ENCODE results near the gene CCDC144A.
"Not testable (repeated sequence)": the region's sequence is repeated elsewhere in the genome, so short reads cannot be mapped to it uniquely, and the experiment has no call there.

The CCDC144A gene

GRCh38 chr17:16689731-16690281, at the start of gene CCDC144A:
CCDC144A (plus strand) TSS chr17:16690241; CDS start chr17:16690401, 160 bp downstream.
- peak; percentile 85 for DNase-seq

- DNase-seq: no peak
Observed at GRCh38 chr17:16649585-16649984, 40.5 kb upstream of the CCDC144A start.

- no peak for DNase-seq
Observed at GRCh38 chr17:16652252-16652651, 37.8 kb upstream of the CCDC144A start.

- DNase-seq: no peak
Observed at GRCh38 chr17:16652847-16653366, 37.1 kb upstream of the CCDC144A start.

GRCh38 chr17:16653367-16654041, 36.5 kb upstream of the CCDC144A start, which contains the start of gene ZNF624:
ZNF624 (minus strand) TSS chr17:16653850.
- DNase-seq: peak; percentile 94

GRCh38 chr17:16661217-16661616, 28.8 kb upstream of the CCDC144A start:
- DNase-seq: no peak

- DNase-seq: no peak
Observed at GRCh38 chr17:16662936-16663335, 27.1 kb upstream of the CCDC144A start.

- DNase-seq: not testable (repeated sequence)
Observed at GRCh38 chr17:16666553-16666906, 23.5 kb upstream of the CCDC144A start.

GRCh38 chr17:16666907-16667636, 23.0 kb upstream of the CCDC144A start:
- DNase-seq: peak; percentile 32

GRCh38 chr17:16676676-16677268, 13.3 kb upstream of the CCDC144A start:
- DNase-seq: no peak

GRCh38 chr17:16683290-16684138, 6.5 kb upstream of the CCDC144A start:
- not testable (repeated sequence) for DNase-seq

GRCh38 chr17:16686019-16686418, 4.0 kb upstream of the CCDC144A start:
- DNase-seq: not testable (repeated sequence)

GRCh38 chr17:16687151-16687550, 2.9 kb upstream of the CCDC144A start:
- not testable (repeated sequence) for DNase-seq

GRCh38 chr17:16690447-16690846, 406 bp downstream of the CCDC144A start:
- DNase-seq: not testable (repeated sequence)

GRCh38 chr17:16697603-16698002, 7.6 kb downstream of the CCDC144A start:
- DNase-seq: not testable (repeated sequence)

GRCh38 chr17:16745492-16746203, 55.6 kb downstream of the CCDC144A start:
- DNase-seq: not testable (repeated sequence)

GRCh38 chr17:16746571-16746970, 56.5 kb downstream of the CCDC144A start:
- not testable (repeated sequence) for DNase-seq

GRCh38 chr17:16750515-16750914, 60.5 kb downstream of the CCDC144A start:
- DNase-seq: not testable (repeated sequence)

GRCh38 chr17:16751224-16751923, 61.3 kb downstream of the CCDC144A start:
- not testable (repeated sequence) for DNase-seq

- DNase-seq: not testable (repeated sequence)
Observed at GRCh38 chr17:16751924-16752287, 61.9 kb downstream of the CCDC144A start.

GRCh38 chr17:16757520-16757919, 67.5 kb downstream of the CCDC144A start:
- not testable (repeated sequence) for DNase-seq

All from stimulated activated CD4-positive, alpha-beta T cell treated with anti-CD3 and anti-CD28 coated beads, Interleukin-15, amount 100 ng/mL, for 24 hours (primary cell).